ENCODE results near the gene PHLPP1.
A peak's percentile ranks its signal among the peaks of the same experiment; 100 is the strongest.

DNA sequence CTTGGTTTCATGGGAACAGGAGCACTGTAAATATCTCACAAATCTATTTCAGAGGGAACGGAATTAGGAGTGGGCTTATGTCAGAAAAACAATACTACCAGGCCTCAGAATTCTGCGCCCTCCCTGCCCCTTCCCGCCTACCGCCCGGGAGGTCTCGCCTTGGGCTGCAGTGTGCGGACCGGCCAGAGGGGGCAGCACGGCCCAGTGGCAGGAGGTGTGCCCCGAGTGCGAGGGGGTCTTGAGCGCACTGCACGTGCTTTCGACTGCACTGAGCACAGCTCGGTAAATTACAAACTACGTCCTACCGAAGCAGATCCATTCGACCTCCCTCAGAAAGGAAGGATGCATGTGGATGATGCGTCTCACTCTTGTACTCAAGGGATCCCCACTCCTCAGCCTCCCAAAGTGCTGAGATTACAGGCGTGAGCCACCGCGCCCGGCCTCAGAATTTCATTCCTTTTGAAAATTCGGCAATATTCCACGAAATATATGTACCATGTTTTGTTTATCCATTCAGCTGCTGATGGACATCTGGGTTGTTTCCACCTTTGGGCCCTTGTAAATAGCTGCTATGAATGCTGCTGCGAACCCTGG is 307.2 kb downstream of the PHLPP1 start:
- TF ChIP-seq, protein P1, sequence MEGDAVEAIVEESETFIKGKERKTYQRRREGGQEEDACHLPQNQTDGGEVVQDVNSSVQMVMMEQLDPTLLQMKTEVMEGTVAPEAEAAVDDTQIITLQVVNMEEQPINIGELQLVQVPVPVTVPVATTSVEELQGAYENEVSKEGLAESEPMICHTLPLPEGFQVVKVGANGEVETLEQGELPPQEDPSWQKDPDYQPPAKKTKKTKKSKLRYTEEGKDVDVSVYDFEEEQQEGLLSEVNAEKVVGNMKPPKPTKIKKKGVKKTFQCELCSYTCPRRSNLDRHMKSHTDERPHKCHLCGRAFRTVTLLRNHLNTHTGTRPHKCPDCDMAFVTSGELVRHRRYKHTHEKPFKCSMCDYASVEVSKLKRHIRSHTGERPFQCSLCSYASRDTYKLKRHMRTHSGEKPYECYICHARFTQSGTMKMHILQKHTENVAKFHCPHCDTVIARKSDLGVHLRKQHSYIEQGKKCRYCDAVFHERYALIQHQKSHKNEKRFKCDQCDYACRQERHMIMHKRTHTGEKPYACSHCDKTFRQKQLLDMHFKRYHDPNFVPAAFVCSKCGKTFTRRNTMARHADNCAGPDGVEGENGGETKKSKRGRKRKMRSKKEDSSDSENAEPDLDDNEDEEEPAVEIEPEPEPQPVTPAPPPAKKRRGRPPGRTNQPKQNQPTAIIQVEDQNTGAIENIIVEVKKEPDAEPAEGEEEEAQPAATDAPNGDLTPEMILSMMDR (IDR thresholded peaks at IDR 0.05; ENCODE audit: low read length), result peak; percentile 56
- TF ChIP-seq EZH2phosphoT487 (IDR thresholded peaks at IDR 0.05; ENCODE audit: low read length) (no peak), EZH2 (optimal IDR thresholded peaks at IDR 0.05; ENCODE audit: low read depth, low read length) (no peak)
